Activated effector memory CD4-positive, alpha-beta T cell treated with Interleukin-2 at 50 U/mL for 16 hours (primary cell): ENCODE measurements around the gene GALNT4.

Source experiments
- DNase-seq: peaks from one replicate; pipeline ENCODE4 v3.0.0-alpha.2; 2020

Gene GALNT4

GRCh38 chr12:89490922-89491321, 33.7 kb downstream of the GALNT4 start:
- no peak for DNase-seq

GRCh38 chr12:89486264-89486663, 38.3 kb downstream of the GALNT4 start:
- DNase-seq: no peak

GRCh38 chr12:89484470-89484869, 40.1 kb downstream of the GALNT4 start:
- no peak for DNase-seq

GRCh38 chr12:89481213-89481914, 43.2 kb downstream of the GALNT4 start:
- DNase-seq: no peak

- DNase-seq: no peak
These were observed 44.6 kb downstream of the GALNT4 start for GRCh38 chr12:89479982-89480381.

GRCh38 chr12:89477633-89478279, 46.8 kb downstream of the GALNT4 start:
- no peak for DNase-seq

GRCh38 chr12:89476904-89477595, 47.5 kb downstream of the GALNT4 start:
- no peak for DNase-seq

- DNase-seq: no peak
These were observed 48.4 kb downstream of the GALNT4 start for GRCh38 chr12:89476232-89476631.

GRCh38 chr12:89475203-89475990, 49.2 kb downstream of the GALNT4 start:
- no peak for DNase-seq

GRCh38 chr12:89474615-89475014, 50.0 kb downstream of the GALNT4 start:
- no peak for DNase-seq
